GM10266 (cell line): ENCODE results near the gene C1orf167.

Source experiments
- DNase-seq: peaks from one replicate; pipeline ENCODE4 v3.0.0; 2012; ENCODE audit errors: extremely low spot score
- CTCF ChIP-seq: IDR thresholded peaks from 2 replicates; pipeline ENCODE4 v1.5.1; 2012; ENCODE audit warnings: mild to moderate bottlenecking, low read depth; ENCODE audit not compliant: control insufficient read depth, insufficient read depth; ENCODE audit errors: missing control alignments

Gene C1orf167

GRCh38 chr1:11796036-11796828 is 34.2 kb downstream of the C1orf167 start:
- DNase-seq, result no peak
- TF ChIP-seq CTCF, result no peak

GRCh38 chr1:11797525-11798216 is 35.7 kb downstream of the C1orf167 start:
- TF ChIP-seq CTCF, result no peak
- no peak for DNase-seq

GRCh38 chr1:11799099-11799498 is 37.1 kb downstream of the C1orf167 start:
- no peak for DNase-seq
- no peak for TF ChIP-seq CTCF

GRCh38 chr1:11799896-11800295 is 37.9 kb downstream of the C1orf167 start:
- no peak for TF ChIP-seq CTCF

GRCh38 chr1:11800391-11800755 is 38.4 kb downstream of the C1orf167 start:
- no peak for TF ChIP-seq CTCF
- DNase-seq, result no peak

More at GRCh38 chr1:11799896-11800295, 37.9 kb downstream of the C1orf167 start:
- no peak for DNase-seq

- no peak for DNase-seq
- no peak for TF ChIP-seq CTCF
These were observed 38.9 kb downstream of the C1orf167 start for GRCh38 chr1:11800756-11801433.
